Keratinocyte (primary cell): Measurements from ENCODE around the gene SLC1A1. TPM values are rescaled to one million over a fixed set of nuclear protein-coding genes. Genes with fewer than 3 reads are reported as not detected.

ENCODE experiments used
- DNase-seq: peaks from one replicate; pipeline ENCODE4 v3.0.0-alpha.2; 2011; ENCODE audit warnings: low read depth, missing footprints, low spot score
- FAIRE-seq: peaks from 2 replicates; lab custom pipeline; 2011; peaks lifted over from hg19 to GRCh38; lab: Jason Lieb, UNC
- H2AFZ ChIP-seq: 2 replicates; pipeline ENCODE4 v1.6.0; 2012; ENCODE audit warnings: low read length, control low read depth, inconsistent platforms; ENCODE audit not compliant: control insufficient read depth
- H3K27ac ChIP-seq: 2 replicates; pipeline ENCODE4 v1.5.1; 2011; ENCODE audit warnings: low read length; ENCODE audit not compliant: control insufficient read depth, insufficient read depth
- H3K27me3 ChIP-seq: 3 replicates; pipeline ENCODE4 v1.6.0; 2011; ENCODE audit warnings: low read length; ENCODE audit not compliant: control insufficient read depth, insufficient read depth; ENCODE audit errors: extremely low read depth
- H3K36me3 ChIP-seq, 2 experiments: 2 replicates in 1 of 2; 3 replicates in 1 of 2; pipeline ENCODE4 v1.5.1; 2011; ENCODE audit warnings: low read length in 2 of 2, mild to moderate bottlenecking in 1 of 2; ENCODE audit not compliant: control insufficient read depth in 2 of 2, insufficient read depth in 2 of 2; ENCODE audit errors: extremely low read depth in 1 of 2
- H3K4me1 ChIP-seq: 3 replicates; pipeline ENCODE4 v1.5.1; 2011; ENCODE audit warnings: low read length; ENCODE audit not compliant: control insufficient read depth, insufficient read depth; ENCODE audit errors: extremely low read depth
- H3K4me2 ChIP-seq: 3 replicates; pipeline ENCODE4 v1.6.0; 2011; ENCODE audit warnings: low read depth, low read length; ENCODE audit not compliant: control insufficient read depth, insufficient read depth; ENCODE audit errors: extremely low read depth
- H3K4me3 ChIP-seq, 3 experiments: fragments of 200-600 bp in 1 of 3; sonication (generic) in 1 of 3; 2 replicates in 2 of 3; 3 replicates in 1 of 3; pipeline ENCODE4 v1.5.1; 2011 to 2016; ENCODE audit warnings: low read length in 3 of 3, mild to moderate bottlenecking in 3 of 3, control low read depth in 2 of 3, inconsistent platforms in 1 of 3, low read depth in 1 of 3, mixed read lengths in 1 of 3, mixed run types in 1 of 3, moderate library complexity in 1 of 3; ENCODE audit not compliant: control insufficient read depth in 2 of 3, insufficient read depth in 2 of 3; ENCODE audit errors: extremely low read depth in 1 of 3
- H3K79me2 ChIP-seq: 2 replicates; pipeline ENCODE4 v1.6.0; 2012; ENCODE audit warnings: low read length; ENCODE audit not compliant: control insufficient read depth, insufficient read depth
- H3K9ac ChIP-seq: 3 replicates; pipeline ENCODE4 v1.6.0; 2011; ENCODE audit warnings: low read length; ENCODE audit not compliant: control insufficient read depth, insufficient read depth; ENCODE audit errors: extremely low read depth
- H3K9me1 ChIP-seq: 3 replicates; pipeline ENCODE4 v1.6.0; 2011; ENCODE audit warnings: low read length; ENCODE audit not compliant: control insufficient read depth, insufficient read depth; ENCODE audit errors: extremely low read depth
- H3K9me3 ChIP-seq: 2 replicates; pipeline ENCODE4 v1.5.1; 2012; ENCODE audit warnings: low read depth, low read length; ENCODE audit not compliant: control insufficient read depth
- H4K20me1 ChIP-seq: 3 replicates; pipeline ENCODE4 v1.6.0; 2011; ENCODE audit warnings: low read length; ENCODE audit not compliant: control insufficient read depth, insufficient read depth; ENCODE audit errors: extremely low read depth
- CTCF ChIP-seq, 3 experiments: IDR thresholded peaks in 1 of 3; conservative IDR thresholded peaks in 1 of 3; optimal IDR thresholded peaks in 1 of 3; 2 replicates in 2 of 3; 3 replicates in 1 of 3; pipeline versions ENCODE3 to v1.5.1; 2011; ENCODE audit warnings: low read length in 3 of 3, mild to moderate bottlenecking in 3 of 3, moderate library complexity in 2 of 3, control low read depth in 1 of 3, inconsistent platforms in 1 of 3; ENCODE audit not compliant: insufficient read depth in 2 of 3; ENCODE audit errors: extremely low read depth in 1 of 3
- EZH2 ChIP-seq: IDR thresholded peaks from one replicate; pipeline ENCODE4 v1.6.1; 2012; ENCODE audit warnings: inconsistent platforms, mild to moderate bottlenecking, low read length, moderate library complexity
- dilution Hi-C: fragments of 300-500 bp; cut with MboI; formaldehyde crosslinking; loops from one replicate; pipeline ENCODE4 v1.7.0; 2020; ENCODE audit warnings: low sequenced_read_pairs; ENCODE audit not compliant: extremely low pct_ligation_motif_present
- polyA plus RNA-seq, 5 experiments: library from polyadenylated mRNA; depleted of rRNA in 3 of 5; stranded (reverse) in 3 of 5; stranded (forward) in 1 of 5; unstranded in 1 of 5; fragments of >200 nt; gene quantifications; 1 replicate in 1 of 5; 2 replicates in 3 of 5; 3 replicates in 1 of 5; pipeline versions ENCODE4 v1.2.1 to v1.2.3, GENCODE V29; 2011 to 2012; ENCODE audit warnings: missing spikeins in 2 of 5, low read depth in 1 of 5, low replicate concordance in 1 of 5

The SLC1A1 gene
- polyA plus RNA-seq, 1 donor (not counting 4 experiments of a cell fraction or from before 2014, with no cell fraction given) = 0.20 TPM

- no peak for FAIRE-seq
- Histone ChIP-seq H3K4me1 (no peaks in the 10 kb centered on the region), H3K27me3 (no peaks in the 10 kb centered on the region), H2AFZ (no peak overlapping the region), H3K9me3 (no peaks in the 10 kb centered on the region), H3K4me2 (no peak overlapping the region), H3K9me1 (no peaks in the 10 kb centered on the region), H4K20me1 (no peaks in the 10 kb centered on the region), H3K36me3 (no peaks in the 10 kb centered on the region), H3K27ac (no peak overlapping the region), H3K79me2 (no peaks in the 10 kb centered on the region), H3K4me3 (no peak overlapping the region), H3K9ac (no peak overlapping the region)
- no peak for TF ChIP-seq EZH2
- TF ChIP-seq CTCF (optimal IDR thresholded peaks at IDR 0.05 in 1 of 3, IDR thresholded peaks at IDR 0.05 in 1 of 3, conservative IDR thresholded peaks at IDR 0.05 in 1 of 3; ENCODE audit: extremely low read depth in 1 of 3, insufficient read depth in 2 of 3, low read length in 3 of 3) = no peak
- no peak for DNase-seq
- dilution Hi-C loops = no loop called here
Observed at GRCh38 chr9:4574657-4575243, 84.5 kb downstream of the SLC1A1 start.

DNA sequence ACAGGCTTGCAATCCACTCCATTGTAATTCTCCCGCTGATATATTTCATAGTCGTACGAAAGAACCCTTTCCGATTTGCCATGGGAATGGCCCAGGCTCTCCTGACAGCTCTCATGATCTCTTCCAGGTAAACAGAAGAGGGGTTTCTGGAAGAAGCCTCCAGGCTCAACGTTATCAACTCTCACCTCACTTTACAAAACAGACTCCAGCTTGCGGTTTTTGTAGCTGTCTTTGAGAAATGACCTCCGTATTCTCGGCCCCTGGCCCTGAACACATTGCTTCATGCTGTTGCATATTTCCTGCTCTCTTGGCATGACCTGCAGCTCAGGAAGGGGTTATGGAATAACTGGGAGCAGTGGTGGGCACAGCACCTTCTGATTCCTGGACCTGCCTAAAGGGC lies 85.7 kb downstream of the SLC1A1 start:
- Histone ChIP-seq H3K79me2 (no peaks in the 10 kb centered on the region), H4K20me1 (no peaks in the 10 kb centered on the region), H3K27ac (no peak overlapping the region), H3K27me3 (no peaks in the 10 kb centered on the region), H3K9me3 (no peaks in the 10 kb centered on the region), H3K36me3 (no peaks in the 10 kb centered on the region), H3K9me1 (no peaks in the 10 kb centered on the region), H3K4me1 (no peaks in the 10 kb centered on the region), H3K4me2 (no peak overlapping the region), H3K9ac (no peak overlapping the region), H3K4me3 (no peak overlapping the region), H2AFZ (no peak overlapping the region)
- DNase-seq = no peak
- TF ChIP-seq EZH2 = no peak
- TF ChIP-seq CTCF (optimal IDR thresholded peaks at IDR 0.05 in 1 of 3, IDR thresholded peaks at IDR 0.05 in 1 of 3, conservative IDR thresholded peaks at IDR 0.05 in 1 of 3; ENCODE audit: extremely low read depth in 1 of 3, insufficient read depth in 2 of 3, low read length in 3 of 3) = no peak
- dilution Hi-C loops = no loop called here
- no peak for FAIRE-seq
